Thyroid gland (tissue), 4 donors: ENCODE measurements around the gene SIRT2.

Source experiments
- CTCF ChIP-seq, 6 experiments: fragments of 200-600 bp in 3 of 6; fragments of 450-650 bp in 3 of 6; sonication (generic) in 3 of 6; IDR thresholded peaks; one replicate each; pipeline ENCODE4 v1.5.1; 2016 to 2019; ENCODE audit warnings: antibody characterized with exemption in 6 of 6, mild to moderate bottlenecking in 2 of 6, inconsistent platforms in 1 of 6, moderate library complexity in 1 of 6
- POLR2A ChIP-seq, 2 donors: fragments of 450-650 bp; IDR thresholded peaks; one replicate each; pipeline ENCODE4 v1.6.1; 2017; ENCODE audit warnings: antibody characterized with exemption in 2 of 2, mild to moderate bottlenecking in 2 of 2, moderate library complexity in 1 of 2

- TF ChIP-seq CTCF (IDR thresholded peaks at IDR 0.05) (no peak), POLR2A (IDR thresholded peaks at IDR 0.05) (no peak)
Measured at GRCh38 chr19:38841787-38842438, 57.5 kb downstream of the SIRT2 start.
